Testis (tissue), 2 donors: ENCODE results near the gene IL22RA1.

Experiments used
- POLR2A ChIP-seq: fragments of 450-650 bp; IDR thresholded peaks from one replicate; pipeline ENCODE4 v1.6.1; 2017; ENCODE audit warnings: antibody characterized with exemption, mild to moderate bottlenecking, moderate library complexity
- TF ChIP-seq, protein P1 (sequence below), 3 experiments: fragments of 450-650 bp in 2 of 3; fragments of 200-600 bp in 1 of 3; sonication (generic) in 1 of 3; IDR thresholded peaks; one replicate each; pipeline ENCODE4 v1.5.1; 2016 to 2019; ENCODE audit warnings: antibody characterized with exemption in 3 of 3, mild to moderate bottlenecking in 2 of 3, moderate library complexity in 1 of 3

DNA sequence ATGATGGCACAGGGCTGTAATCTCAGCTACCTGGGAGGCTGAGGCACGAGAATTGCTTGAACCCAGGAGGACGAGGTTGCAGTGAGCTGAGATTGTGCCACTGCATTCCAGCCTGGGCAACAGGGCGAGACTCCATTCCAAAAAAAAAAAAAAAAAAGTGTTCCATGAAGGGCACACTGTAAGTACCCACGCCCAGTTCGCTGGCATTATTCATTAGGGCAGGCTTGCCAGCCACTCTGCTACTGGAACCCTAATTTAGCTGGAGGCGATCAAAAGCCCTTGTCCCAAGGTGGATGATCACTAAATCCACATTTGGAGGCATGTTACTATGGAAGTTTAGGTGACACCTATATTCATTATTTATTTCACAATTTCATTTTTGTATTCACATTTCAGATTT lies 39.1 kb upstream of the IL22RA1 start:
- TF ChIP-seq, protein P1, sequence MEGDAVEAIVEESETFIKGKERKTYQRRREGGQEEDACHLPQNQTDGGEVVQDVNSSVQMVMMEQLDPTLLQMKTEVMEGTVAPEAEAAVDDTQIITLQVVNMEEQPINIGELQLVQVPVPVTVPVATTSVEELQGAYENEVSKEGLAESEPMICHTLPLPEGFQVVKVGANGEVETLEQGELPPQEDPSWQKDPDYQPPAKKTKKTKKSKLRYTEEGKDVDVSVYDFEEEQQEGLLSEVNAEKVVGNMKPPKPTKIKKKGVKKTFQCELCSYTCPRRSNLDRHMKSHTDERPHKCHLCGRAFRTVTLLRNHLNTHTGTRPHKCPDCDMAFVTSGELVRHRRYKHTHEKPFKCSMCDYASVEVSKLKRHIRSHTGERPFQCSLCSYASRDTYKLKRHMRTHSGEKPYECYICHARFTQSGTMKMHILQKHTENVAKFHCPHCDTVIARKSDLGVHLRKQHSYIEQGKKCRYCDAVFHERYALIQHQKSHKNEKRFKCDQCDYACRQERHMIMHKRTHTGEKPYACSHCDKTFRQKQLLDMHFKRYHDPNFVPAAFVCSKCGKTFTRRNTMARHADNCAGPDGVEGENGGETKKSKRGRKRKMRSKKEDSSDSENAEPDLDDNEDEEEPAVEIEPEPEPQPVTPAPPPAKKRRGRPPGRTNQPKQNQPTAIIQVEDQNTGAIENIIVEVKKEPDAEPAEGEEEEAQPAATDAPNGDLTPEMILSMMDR (IDR thresholded peaks at IDR 0.05) = no peak
- TF ChIP-seq POLR2A = no peak
